ENCODE measurements around the gene CDKL4.
A peak's percentile ranks its signal among the peaks of the same experiment; 100 is the strongest.
"Not testable (repeated sequence)": the region's sequence is repeated elsewhere in the genome, so short reads cannot be mapped to it uniquely, and the experiment has no call there.

CDKL4 gene

DNA sequence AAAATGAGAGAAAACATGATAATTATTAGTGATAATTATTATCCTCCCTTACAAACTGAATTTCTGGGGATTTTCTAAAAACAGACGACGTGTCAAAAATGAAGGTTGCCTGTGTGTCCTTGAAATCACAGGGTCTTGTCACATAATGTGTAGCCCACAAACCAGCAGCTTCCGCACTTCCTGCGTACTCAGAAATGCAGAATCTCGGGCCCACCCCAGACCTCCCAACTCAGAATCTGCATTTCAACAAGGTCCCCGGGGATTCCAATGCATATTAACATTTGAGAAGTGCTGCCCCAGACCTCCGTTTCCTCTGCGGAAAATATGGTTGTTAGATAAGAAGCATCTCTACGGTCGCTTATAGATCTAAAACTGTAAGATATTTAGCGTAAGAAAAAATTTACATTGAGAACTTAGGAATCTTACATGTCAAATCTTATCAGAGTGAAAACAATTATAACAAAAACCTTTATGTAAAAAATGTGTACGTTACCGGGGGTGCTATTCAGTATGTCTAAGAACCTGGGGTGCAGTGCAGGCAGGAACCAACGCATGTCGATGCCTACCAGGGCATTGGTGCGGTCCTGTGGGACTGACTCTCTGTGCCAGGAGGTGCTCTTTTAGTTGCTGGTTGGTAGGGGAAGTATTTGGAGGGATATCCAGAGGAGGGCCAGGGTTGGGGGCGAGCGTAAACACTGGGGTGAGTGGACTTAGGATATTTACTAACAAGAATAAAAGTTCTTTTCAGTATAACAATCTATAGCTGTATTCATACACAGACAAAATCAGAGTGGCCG is 15.2 kb downstream of the CDKL4 start:
- DNase-seq: no peak

GRCh38 chr2:39227628-39228412 is 15.9 kb downstream of the CDKL4 start:
- DNase-seq: peak; percentile 45

GRCh38 chr2:39225567-39225966 is 18.2 kb downstream of the CDKL4 start:
- no peak for DNase-seq

DNA sequence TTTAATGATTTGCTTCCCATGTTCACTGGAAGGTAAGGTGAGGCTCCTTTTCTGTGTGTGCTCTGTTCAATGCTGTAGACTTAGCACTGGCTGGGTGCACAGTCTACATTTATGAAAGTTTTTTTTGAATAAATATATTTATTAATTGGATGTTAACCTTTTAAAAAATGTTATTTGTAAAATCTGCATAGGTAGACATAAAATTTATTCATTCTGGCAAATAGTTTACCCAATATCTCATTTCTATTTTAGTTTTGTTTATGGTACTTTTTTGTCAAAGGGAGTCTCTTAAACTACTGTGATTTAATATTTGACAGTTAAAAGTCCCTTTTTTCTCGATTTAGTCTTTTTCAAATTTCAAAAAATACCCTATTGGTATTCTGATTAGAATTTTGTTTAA is 19.9 kb downstream of the CDKL4 start:
- no peak for DNase-seq

DNA sequence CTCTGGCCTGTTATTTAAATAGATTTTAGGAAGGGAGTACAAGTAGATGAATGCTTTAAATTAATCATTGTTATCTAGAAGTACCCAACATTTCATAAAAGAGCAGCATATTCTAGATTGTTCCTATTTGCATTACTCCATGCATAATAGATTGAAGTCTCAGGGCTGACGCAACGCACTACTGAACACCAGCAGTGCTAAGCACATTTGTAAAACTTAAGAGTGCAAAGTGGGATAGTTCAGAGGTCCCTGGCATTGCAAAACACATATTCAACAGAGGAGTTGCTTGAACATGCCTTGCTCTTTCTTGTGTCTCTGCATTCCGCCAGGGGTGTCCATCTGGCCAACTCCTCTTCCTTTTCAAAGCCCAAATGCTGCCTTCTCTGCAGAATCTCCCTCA is 22.3 kb downstream of the CDKL4 start:
- no peak for DNase-seq

DNA sequence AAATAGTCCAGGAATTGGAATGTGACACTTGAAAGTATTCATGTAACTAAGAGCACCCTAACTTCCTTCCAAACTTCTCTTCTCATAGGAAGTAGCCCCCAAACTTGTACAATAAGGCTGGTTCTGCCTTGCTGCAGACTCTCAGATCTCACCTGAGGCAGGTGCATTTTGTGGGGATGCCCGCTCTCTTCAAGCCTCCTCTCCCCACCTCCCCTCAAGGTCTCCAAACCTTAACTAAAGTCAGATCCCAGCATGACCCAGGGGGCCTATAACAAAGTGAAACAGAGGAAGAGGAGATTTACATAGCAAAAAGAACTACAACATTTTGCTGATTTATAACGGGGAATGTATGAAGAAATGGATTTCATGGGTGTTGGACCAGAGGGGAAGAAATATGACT is 23.6 kb downstream of the CDKL4 start:
- no peak for DNase-seq

GRCh38 chr2:39218391-39218790 is 25.4 kb downstream of the CDKL4 start:
- DNase-seq: no peak

GRCh38 chr2:39217192-39217550 is 26.6 kb downstream of the CDKL4 start:
- no peak for DNase-seq

DNA sequence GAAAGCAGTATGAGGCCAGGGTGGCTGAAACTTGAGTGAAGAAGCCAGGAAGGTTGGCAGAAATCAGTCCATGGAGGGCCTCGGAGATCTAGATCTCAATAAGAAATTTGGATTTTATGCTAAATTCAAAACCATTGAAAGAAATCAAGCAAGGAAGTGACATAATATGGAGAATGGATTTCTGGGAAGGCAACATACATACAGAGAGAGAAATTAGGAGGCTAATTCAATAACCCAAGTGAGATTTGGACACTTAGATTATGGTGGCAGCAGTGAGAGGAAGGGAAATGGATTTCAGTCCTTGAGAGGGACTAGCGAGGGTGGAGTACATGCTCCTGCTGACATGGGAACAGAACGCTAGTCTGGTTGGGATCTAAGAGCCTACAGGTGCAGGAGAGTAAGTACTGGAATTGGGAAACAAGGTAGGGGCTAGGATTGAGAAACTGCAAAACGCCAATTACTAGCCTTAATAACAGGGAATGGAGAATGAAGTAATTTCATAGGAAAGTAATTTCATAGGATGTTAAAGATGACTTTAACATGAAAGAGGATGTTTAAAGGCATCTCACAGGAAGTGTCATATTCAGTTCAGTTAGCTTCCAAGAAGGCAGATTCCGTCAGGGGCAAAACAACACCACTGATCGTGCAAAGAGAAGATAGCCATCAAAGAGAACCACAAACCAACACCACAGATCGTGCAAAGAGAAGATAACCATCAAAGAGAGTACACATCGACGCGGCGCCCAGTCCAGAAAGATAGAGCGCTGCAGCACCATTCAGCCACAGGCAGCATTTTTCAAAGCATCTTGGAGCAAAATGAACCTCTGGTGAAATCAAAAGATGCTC is 27.2 kb downstream of the CDKL4 start:
- no peak for DNase-seq

GRCh38 chr2:39215545-39215944 is 28.2 kb downstream of the CDKL4 start:
- no peak for DNase-seq

GRCh38 chr2:39213015-39213414 is 30.8 kb downstream of the CDKL4 start:
- no peak for DNase-seq

- DNase-seq: no peak
These were observed 32.9 kb downstream of the CDKL4 start for GRCh38 chr2:39210846-39211245.

DNA sequence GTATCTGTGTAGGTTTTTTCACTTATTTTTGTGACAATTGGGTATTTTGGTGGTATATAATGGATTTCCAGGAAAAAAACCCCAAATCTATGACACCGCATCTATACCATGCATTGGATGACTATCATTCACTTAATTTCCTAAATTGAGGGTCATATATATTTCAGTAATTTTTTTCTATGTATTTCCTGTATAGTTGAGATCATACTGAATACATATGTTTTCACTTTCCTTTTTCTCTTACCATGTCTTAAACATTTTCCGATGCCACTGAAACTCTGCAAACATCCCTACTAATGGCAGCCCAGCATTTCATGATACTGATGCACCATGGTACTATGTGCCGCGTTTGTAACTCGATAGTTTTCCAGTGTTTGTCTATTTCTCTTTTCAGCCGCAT is 40.4 kb downstream of the CDKL4 start:
- DNase-seq: no peak

GRCh38 chr2:39202639-39203369 is 41.0 kb downstream of the CDKL4 start:
- DNase-seq: no peak

- DNase-seq: not testable (repeated sequence)
These were observed 46.8 kb downstream of the CDKL4 start for GRCh38 chr2:39197003-39197402.

- DNase-seq: no peak
These were observed 49.1 kb downstream of the CDKL4 start for GRCh38 chr2:39194686-39195085.

DNA sequence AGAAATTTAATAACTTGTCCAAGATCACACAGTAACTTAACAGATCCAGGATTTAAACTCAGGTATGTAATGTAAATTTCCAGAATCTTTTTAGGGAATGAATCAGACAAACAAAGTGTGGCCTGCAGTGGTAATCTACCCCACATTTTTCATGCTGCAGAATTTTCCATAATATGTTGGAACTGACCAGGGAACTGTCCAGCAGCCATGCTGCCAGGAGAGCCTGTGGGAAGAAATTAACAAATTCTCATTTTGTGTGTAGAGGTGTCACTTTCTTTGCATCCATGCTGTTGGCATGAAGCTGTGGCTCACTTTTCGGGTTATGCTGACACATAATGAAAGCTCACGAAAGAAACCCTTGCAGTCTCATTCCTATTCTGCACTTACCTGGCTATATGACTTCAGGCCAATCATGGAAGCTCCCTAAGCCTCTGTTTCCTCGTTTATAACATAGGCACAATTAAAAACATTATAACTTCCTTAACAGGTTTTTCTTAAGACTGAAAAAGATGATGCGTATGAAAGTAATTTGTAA is 54.7 kb downstream of the CDKL4 start:
- no peak for DNase-seq

DNA sequence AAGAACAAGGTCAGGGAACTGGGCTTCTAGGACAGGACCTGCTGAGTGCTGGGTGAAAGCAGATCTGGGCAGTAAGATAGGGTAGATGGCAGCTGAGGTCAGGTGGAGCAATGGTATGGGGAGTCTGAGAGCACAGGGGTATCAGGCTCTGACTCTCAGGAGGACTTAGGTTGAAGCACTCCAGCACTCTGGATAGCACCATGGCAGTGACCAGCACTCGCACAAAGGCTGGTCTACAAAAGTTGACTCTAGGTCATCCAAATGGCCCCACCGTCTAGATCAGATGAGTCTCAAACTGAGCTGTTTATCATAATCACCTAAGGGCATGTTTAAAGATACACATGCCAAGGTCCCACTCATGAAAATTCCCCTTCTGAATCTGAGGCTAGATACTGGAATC is 60.1 kb downstream of the CDKL4 start:
- no peak for DNase-seq

DNA sequence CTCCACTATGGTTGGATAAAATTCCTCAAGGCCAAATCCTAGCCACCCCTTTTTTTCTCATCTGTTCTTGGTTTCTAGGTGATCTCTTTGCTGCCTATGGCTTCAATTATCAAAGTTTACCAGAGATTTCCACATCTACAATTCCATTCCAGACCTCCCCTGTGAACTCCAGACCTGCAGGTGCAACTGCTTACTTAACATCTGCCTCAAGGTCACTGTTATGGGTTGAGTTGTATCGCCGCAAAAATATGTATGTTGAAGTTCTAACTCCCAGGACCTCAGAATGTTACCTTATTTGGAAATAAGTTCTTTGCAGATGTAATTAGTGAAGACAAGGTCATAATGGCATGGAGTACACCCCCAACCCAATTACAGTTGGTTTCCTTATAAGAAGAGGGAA is 62.5 kb downstream of the CDKL4 start:
- DNase-seq: no peak

GRCh38 chr2:39179974-39180960 is 63.5 kb downstream of the CDKL4 start:
- DNase-seq: no peak

DNA sequence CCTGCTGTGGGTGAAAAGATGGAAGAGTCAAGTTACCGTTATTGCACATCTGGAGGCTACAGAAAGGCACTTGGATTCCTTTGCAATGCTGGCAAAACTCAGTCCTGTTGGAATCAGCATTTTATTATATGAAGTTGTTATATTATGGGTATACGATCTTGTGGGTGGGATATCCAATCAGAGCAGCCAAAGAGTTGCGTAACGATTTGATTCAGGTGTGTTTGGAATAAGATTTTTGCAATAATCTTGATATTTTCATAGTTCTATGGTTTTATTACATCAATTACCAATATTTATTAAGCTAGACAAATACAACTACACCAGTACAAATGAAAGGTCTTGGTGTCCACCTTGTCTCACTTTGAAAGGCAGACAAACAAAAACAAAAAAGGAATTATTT is 65.0 kb downstream of the CDKL4 start:
- DNase-seq: no peak
